Measurements from ENCODE around the gene WDR20. TPM values are rescaled to one million over a fixed set of nuclear protein-coding genes. Genes with fewer than 3 reads are reported as not detected.

WDR20 gene
- total RNA-seq, 1 experiment from 2014 or later, result 14.8 TPM

DNA sequence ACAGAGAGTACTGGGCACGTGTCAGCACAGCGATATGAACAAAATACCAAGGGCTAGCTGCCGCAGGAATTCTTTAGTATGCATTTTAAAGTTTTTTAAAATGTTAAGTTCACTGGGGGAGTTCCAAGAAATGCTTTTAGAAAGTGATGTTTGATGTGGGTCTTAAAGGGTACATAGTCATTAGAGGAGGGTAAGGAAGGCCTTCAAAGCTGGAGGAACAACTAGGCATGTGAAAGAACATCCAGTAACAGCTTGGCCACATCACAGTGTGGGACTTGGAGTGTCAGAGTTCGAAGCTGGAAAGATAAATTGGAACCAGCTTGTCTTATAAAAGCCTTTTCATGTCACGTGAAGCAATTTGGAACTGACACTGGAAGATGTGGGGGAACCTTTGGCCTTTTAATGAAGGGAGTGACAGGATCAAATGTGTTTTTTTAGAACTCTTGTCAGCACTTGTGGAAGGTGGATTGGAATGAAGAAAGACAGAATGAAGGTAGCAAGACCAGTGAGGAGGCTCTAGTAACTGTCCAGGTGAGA lies 57.7 kb downstream of the WDR20 start:
- no peak for DNase-seq (ENCODE audit: low spot score)

GRCh38 chr14:102200690-102201352 lies 61.1 kb downstream of the WDR20 start:
- no peak for DNase-seq (ENCODE audit: low spot score)

DNA sequence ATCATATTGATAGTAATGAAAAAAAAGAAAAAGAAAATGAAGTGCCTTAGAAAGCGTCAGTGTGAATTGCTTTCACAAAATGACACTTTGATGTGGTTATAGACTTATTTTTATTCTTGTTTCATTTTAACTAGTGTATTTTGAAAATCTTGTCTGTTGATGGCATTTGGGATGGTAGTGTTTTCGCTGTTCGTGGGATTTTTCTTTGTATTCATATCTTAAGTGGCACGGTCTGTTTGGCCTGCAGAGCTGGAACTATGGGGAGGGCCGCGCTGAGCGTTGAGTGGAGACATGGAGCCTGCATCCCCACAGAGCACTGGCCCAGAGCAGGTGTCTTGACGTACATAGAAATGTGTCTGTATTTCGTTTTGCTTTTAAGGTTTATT lies 61.6 kb downstream of the WDR20 start:
- no peak for DNase-seq (ENCODE audit: low spot score)

- no peak for DNase-seq (ENCODE audit: low spot score)
Observed at GRCh38 chr14:102201776-102202175, 62.1 kb downstream of the WDR20 start.

GRCh38 chr14:102202944-102203343 lies 63.2 kb downstream of the WDR20 start:
- DNase-seq (ENCODE audit: low spot score), result no peak

DNA sequence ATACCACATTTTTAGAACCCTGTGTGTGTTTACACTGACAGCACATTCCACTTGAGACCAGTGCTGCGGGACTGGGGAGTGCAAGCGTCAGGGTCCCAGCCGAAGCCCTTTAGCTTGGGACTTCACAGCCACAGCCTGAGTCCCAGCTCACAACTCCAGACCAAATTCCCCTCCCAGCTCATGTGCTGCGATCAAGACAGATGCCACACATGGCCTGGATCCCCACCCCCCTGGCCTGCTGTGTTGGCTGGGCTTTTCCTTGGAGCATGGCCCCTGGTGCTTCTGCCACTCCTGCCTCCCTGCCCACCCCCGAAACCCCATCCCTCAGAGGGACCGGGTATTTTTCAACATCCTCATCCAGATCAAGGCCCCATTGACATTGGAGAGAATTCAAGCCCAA lies 63.7 kb downstream of the WDR20 start:
- DNase-seq (ENCODE audit: low spot score), result no peak

- DNase-seq (ENCODE audit: low spot score), result no peak
Observed at GRCh38 chr14:102205560-102205959, 65.9 kb downstream of the WDR20 start.

DNA sequence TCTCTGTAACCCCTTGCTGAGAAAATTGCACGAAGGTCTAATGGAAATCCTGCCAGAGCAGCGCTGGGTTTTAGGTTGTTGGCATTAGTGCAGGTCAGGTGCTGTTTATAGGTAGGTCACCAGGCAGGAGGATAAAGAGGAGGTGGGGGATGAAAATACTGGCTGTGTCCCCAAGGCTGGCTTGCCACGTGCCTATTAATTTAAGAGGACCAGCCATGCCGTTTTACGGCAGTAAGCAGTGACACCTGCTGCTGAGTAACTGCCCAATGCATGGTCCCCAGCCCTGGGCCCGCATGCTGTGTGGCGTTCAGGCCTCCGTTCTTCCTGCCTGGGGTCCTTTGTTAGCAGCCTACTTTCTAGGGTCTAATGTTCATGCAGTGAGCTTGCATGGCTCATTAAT lies 67.2 kb downstream of the WDR20 start:
- no peak for DNase-seq (ENCODE audit: low spot score)

- no peak for DNase-seq (ENCODE audit: low spot score)
Observed at GRCh38 chr14:102207831-102208365, 68.2 kb downstream of the WDR20 start.

GRCh38 chr14:102208741-102209140 lies 69.0 kb downstream of the WDR20 start:
- DNase-seq (ENCODE audit: low spot score), result no peak

DNA sequence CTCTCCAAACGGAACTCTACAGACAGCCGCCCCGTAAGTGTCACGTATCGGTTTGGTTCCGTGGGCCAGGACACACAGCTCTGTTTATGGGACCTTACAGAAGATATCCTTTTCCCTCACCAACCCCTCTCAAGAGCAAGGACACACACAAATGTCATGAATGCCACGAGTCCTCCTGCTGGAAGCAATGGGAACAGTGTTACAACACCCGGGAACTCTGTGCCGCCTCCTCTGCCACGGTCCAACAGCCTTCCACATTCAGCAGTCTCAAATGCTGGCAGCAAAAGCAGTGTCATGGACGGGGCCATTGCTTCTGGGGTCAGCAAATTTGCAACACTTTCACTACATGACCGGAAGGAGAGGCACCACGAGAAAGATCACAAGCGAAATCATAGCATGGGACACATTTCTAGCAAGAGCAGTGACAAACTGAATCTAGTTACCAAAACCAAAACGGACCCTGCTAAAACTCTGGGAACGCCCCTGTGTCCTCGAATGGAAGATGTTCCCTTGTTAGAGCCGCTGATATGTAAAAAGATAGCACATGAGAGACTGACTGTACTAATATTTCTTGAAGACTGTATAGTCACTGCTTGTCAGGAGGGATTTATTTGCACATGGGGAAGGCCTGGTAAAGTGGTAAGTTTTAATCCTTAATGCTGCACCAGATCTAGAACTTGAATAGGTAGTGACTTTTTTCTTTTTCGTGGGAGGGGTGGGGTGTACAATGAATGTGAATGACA lies 69.7 kb downstream of the WDR20 start:
- no peak for DNase-seq (ENCODE audit: low spot score)

DNA sequence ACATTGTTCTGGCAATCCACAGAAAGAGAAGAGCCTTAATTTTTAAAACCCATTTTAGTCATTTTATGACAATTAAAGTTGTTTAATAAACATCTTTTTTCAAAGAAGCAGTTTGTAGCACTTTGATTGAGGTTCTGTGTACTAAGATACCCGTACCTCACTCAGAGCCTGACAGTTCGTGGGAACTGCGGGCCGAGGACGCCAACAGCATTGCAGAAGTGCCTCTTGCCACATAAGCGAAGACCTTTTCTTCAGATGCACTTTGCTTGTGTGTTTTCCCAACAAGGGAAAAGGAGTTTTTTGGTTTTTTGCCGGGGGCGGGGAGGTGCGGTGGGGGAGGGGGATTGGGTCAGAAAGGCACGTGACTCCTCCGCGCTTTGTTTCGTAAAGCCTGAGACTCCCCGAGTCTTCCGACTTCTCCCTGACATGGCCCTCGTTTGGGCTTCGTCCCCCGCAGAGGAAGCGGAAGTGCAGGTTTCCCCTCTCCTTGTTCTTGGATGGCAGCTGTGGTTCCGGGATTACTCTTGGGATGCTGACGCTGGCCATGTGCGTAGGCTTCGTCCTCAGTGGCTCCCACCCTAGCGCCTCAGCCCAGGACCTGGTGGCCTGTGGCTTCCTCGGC lies 70.8 kb downstream of the WDR20 start:
- DNase-seq (ENCODE audit: low spot score), result no peak

GRCh38 chr14:102211240-102211639 lies 71.5 kb downstream of the WDR20 start:
- no peak for DNase-seq (ENCODE audit: low spot score)

DNA sequence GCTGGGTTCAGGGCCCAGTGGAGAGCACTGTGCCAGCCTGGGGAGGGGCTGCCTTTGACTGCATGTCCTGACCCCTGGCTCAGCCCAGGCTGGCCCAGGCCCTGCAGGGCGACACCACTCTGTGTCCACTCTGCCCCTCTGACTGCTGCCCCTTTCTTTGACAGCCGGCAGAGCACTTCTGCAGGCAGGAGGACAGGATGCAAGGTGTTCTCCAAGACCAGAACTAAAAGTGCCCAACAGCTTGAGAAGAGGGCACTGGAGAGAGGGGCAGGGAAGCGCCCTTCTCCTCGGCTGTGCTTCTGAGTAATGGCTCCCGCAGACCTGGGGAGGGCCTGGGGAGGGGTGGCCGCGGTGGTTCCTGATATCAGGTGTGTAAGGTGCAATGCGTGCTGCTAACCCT lies 72.7 kb downstream of the WDR20 start:
- no peak for DNase-seq (ENCODE audit: low spot score)

DNA sequence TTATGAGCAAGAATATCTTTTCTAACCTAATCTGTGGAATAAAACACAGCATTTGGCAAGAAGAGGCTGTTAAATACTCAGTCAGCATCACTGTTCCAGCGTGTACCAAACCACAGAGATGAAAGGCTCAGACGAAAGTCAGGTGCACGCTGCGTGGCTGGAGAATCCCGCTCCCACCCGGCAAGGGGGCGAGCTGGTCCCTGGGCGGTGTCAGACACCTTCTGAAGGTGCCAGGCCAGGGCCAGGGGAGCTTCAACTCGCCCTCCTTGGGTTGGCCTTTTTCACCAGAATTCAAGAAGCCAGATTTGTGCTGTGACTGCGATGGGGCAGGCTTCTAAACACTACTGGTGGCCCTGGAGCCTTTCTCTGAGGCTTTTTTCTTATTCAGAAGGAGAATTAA lies 73.1 kb downstream of the WDR20 start:
- no peak for DNase-seq (ENCODE audit: low spot score)

- no peak for DNase-seq (ENCODE audit: low spot score)
Observed at GRCh38 chr14:102213470-102213869, 73.8 kb downstream of the WDR20 start.

DNA sequence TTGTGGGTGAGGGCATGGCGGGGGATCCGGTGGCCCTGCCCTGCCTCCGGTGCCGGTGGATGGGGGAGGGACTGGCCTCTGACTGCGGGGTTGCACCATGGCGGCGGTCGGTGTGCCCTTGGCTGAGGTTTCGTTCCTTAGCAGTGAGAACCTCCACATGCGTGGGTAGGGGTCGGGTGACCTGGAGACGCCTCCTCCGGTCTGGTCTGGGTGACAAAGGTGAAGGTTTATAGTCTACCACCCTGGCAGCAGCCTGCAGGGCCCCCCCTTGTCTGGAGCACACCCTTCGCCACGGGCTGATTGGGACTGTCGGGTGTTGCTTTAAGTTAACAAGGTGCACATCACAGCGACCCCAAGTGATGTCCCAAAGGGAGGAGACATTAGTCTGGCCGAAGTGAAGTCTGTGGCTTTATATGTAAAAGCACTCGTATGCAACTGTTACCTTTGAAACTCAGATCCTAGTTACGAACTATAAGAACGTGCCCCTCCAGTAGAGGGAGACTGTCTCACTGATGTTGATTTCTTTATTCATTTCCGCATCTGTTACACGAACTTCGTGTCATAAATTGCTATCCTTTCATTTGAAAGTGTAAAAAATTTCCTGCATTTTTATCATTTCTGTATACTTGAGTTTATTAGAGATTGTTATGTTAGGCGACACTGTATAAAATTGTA lies 74.4 kb downstream of the WDR20 start:
- DNase-seq (ENCODE audit: low spot score), result no peak

DNA sequence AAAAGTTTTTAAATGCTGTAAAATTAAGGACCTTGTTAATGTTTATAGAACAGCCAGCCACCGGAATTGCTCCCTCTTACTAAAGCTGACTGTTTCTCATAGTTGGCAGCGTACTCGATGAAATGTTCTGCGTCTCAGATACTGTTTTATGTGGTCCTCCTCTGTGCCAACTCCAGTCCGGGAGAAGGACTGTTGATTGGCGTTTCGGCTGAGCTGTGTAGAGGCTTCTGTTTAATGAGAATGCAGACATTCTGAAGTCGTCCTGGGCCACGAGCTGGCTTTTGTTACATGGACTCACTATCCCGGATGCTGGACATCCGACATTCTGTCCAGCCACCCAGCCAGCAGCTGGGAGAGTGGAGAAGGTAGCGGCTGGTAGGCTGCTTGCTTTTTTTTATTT lies 75.4 kb downstream of the WDR20 start:
- DNase-seq (ENCODE audit: low spot score), result no peak

DNA sequence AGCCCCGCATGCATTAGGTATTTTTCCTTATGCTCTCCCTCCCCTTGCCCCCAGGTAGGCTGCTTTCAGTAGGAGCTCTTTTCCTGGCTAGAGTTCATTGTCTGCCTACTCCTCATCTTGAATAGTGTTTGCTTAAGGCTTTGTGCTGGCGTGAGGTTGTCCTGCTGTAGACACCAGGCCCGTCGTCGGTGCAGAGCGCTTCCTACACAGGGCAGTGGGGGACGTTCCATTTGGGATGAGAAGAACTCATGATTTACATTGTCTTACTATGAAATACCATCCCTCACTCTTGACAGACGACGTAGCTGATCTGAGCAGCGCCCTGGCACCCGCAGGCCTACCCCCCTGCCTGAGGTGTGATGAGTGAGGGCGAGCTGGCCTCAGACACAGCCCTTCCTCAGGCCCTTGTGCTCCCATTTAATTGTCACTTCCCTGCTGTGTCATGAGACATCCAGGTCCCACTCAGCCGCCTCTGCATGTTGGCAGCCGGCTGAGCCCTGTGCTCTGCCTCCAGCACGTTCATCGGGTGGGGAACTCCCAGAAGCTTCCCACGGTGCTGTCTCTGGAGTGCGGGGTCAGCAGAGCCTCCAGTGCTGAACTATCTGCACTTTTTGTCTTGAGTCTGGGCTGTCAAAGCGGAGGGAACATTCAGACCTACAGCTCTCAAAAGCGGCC lies 76.0 kb downstream of the WDR20 start:
- no peak for DNase-seq (ENCODE audit: low spot score)

DNA sequence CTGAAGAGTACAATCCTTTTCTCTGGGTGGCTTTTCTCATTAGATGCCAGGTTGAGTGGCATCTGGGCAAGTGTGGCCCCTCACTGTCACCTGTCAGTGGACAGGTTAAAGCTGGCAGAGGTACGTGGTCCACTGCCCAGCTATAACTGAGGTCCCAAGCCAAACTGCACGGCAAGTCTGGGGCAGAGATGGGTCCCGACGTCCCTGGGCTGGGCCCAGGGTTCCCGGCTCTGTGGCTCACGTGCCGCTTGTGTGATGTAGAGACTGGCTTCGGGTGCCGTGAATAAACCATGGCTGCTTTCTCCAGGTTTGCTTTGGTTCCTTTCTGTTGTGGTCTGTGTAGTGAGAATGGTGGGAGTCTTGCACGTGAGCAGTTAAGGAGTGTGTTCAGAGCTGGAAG lies 77.7 kb downstream of the WDR20 start:
- DNase-seq (ENCODE audit: low spot score), result no peak

GRCh38 chr14:102217987-102218421 lies 78.3 kb downstream of the WDR20 start:
- no peak for DNase-seq (ENCODE audit: low spot score)

Data from A172 (cell line).